DMS79 treated with DMSO at 0.1 percent for 48 hours (cell line): ENCODE measurements around the gene AMDHD2.
"Not testable (repeated sequence)": the region's sequence is repeated elsewhere in the genome, so short reads cannot be mapped to it uniquely, and the experiment has no call there.

Experiments used
- DNase-seq: peaks from one replicate; lab custom pipeline; 2025; lab: John Stamatoyannopoulos, UW

Gene AMDHD2

DNA sequence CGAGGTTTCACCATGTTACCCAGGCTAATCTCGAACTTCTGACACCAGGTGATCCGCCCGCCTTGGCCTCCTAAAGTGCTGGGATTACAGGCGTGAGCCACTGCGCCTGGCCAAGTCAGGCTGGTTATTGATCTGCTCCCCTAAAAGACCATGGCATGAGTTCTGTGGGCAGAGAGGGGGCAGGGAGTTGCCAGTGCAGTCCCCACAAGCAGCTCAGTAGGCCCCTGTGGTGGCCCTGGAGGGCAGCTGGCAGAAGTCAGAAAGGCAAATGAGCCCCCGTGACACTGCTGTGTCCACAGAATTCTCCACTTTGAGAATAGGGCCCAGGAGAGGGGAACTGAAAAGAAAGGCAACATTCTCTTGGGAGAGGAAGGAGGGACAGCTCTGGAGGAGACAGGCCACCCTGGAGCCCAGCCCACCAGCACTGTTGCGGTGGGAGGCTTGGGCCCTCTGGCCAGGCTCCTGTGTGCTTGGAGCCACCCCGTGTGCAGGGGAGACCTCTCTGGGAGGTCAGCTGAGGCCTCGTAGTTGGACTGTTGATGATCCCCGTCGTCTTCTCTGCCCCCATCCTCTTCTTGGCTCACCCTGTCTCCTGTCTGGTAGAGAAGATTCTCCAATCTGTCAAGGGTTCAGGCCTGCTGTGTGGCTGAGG is 2.1 kb upstream of the AMDHD2 start:
- DNase-seq: no peak

DNA sequence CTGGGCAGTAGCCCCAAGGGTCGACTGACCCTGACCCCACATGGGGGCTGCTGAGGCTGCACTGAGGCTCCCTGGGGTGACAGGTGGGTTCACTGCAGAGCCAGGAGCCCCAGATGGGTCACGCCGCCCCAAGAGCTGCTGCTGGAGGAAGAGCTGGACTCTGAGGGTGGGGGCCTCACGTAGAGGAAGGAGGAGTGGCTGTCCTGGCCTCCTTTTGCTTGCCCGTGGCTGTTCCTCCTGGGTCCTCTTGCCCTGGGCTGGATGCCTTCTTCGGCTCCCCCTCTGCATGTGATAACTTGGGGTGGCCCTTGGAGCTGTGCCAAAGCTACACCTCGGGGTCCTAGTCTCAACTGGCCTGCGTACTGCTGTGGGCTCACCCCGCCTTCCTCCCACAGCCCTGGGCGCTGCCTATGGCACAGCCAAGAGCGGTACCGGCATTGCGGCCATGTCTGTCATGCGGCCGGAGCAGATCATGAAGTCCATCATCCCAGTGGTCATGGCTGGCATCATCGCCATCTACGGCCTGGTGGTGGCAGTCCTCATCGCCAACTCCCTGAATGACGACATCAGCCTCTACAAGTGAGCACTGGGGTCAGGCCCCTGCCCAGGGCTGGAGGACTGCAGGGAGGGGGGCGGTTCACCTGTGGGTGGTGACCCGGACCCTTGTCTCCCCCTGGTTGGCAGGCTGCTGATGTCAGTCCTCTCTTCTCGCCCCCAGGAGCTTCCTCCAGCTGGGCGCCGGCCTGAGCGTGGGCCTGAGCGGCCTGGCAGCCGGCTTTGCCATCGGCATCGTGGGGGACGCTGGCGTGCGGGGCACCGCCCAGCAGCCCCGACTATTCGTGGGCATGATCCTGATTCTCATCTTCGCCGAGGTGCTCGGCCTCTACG is 1.1 kb upstream of the AMDHD2 start:
- no peak for DNase-seq

DNA sequence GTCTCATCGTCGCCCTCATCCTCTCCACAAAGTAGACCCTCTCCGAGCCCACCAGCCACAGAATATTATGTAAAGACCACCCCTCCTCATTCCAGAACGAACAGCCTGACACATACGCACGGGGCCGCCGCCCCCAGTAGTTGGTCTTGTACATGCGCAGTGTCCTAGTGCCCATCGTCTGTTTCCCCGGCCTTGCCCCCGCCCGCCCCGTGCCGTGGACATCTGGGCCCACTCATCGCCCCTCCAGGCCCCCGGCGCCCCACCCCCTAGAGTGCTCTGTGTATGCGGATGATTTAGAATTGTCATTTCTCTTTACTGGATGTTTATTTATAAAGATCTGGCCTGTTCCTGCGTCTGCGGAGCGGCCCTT is 475 bp upstream of the AMDHD2 start:
- no peak for DNase-seq

DNA sequence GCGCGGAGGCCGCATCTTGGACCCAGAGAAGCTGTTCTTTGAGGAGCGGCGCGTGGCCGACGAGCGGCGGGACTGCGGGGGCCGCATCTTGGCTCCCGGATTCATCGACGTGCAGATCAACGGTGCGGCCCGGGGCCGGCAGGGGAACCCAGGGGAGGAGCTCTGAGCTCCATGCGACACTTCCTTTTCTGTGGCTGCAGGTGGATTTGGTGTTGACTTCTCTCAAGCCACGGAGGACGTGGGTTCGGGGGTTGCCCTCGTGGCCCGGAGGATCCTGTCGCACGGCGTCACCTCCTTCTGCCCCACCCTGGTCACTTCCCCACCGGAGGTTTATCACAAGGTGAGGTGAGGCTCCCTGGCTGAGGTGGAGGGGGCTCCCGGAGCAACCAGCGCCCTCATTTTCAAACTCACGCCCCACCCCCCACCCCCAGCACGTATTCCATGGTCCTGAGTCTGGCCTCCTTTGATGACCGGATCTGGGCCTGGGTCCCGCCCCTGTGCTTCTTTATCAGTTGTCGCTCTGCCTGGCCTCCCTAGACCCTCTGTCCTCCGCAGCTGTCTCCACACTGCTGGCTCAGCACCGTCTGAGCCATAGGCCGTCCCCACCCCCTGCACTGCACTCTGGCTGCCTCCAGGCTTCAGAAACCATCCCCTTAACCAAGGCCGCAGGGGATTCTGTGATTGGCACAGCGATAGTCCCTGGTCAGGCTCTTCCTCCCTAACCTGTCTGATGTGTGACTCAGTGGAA is 787 bp downstream of the AMDHD2 start:
- DNase-seq: no peak

DNA sequence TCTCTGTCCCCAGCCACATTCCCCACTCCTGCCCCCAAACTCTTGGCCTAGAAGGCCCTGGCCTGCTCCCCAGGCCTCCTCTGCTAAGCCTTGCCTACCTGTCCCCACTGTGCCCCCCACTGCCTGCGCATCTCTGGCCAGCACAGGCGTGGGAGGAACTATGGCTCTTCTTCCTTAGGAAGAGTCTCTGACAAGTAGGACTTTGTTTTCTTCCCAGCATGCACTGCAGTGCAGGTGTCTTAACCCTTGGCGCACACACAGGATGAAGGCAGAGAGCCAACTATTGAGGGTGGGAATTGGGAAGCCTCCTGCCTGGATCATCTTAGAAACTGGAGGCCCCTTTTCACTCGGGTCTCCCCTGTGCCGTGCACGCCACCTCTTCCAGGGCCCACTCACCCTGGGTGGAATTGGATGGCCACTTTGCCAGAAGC is 3.6 kb downstream of the AMDHD2 start:
- DNase-seq: no peak

DNA sequence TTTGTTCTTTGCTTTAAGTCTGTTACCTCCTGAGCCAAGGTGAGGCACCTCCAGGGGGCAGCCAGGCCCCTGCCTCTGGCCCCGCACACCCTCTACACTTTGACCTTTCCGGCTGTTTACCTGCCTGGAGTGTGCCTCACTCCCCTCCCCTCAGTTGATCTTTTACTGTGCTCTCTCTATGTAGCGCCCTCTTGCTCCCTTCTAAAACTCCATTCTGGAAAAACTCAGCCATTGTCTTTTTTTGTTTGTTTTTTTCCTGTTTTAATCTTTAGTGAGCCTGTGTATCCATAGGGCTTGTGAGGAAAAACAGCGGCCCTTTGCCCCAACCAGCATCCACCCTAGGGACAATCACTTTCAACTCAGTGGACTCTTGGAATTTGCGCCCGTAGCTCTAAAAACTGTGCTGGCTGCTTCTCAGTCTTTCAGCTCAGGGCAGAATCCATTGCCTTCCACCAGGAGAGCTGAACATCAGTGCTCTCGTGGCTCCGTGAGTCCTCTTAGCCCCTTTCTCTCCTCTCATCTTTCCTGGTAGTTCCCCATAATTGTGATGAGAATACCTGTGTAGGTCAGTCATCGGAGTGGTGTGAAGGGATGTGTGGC is 4.3 kb downstream of the AMDHD2 start:
- DNase-seq: no peak

DNA sequence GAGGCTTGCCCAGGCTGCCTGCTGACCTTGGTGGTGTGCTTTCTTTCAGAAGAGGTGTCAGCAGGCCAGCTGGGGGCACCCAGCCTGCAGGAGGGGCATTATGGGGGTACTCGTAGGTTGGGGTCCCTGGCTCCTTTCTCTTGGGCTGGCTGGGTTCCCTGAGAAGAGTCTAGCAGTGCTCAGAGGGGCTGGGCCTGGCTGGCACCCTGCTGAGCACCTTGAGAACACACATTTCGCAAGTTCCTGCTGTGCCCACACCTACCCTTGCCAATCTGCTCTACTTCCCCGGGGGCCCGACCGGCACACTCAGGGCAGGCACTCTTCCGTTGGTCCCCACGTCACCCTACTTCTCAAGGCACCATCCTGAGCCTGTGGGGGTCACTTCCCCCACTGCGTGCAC is 6.0 kb downstream of the AMDHD2 start:
- no peak for DNase-seq

DNA sequence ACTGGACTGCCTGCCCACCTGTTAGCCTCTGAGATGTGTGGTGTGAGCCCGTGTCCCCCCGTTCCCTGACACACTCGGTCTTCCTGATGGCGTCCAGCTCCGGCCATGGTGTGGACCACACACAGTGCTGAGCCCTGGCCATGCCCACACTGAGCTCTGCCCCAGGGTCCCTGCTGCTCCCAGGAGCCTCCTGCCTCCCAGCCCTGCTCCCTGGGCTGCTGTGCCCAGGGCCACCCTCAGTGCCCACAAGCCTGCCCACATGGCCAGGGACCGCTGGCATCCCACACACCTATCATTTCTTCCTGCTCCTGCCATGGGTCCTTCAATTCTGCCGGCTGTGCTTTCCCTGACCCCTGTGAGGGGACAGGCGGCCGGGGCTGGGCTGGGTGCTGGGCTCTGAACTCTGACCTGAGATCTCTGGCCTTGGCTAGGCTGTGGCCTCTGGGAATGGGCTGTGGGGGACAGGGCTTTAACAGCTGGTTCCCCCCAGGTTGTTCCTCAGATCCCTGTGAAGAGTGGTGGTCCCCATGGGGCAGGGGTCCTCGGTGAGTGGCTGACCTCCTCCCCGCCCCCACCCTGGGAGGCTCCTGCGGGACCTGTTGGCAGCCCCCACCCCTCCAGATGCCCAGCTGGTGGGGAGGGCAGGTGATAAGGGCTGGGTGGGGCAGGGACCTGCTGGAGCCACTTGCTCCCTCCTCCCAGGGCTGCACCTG is 7.1 kb downstream of the AMDHD2 start:
- DNase-seq: no peak

DNA sequence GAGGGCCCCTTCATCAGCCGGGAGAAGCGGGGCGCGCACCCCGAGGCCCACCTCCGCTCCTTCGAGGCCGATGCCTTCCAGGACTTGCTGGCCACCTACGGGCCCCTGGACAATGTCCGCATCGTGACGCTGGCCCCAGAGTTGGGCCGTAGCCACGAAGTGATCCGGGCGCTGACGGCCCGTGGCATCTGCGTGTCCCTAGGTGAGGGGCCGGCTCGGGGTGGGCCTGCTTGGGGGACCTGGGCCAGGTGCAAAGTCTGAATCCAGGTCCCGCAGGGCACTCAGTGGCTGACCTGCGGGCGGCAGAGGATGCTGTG is 7.6 kb downstream of the AMDHD2 start:
- no peak for DNase-seq

DNA sequence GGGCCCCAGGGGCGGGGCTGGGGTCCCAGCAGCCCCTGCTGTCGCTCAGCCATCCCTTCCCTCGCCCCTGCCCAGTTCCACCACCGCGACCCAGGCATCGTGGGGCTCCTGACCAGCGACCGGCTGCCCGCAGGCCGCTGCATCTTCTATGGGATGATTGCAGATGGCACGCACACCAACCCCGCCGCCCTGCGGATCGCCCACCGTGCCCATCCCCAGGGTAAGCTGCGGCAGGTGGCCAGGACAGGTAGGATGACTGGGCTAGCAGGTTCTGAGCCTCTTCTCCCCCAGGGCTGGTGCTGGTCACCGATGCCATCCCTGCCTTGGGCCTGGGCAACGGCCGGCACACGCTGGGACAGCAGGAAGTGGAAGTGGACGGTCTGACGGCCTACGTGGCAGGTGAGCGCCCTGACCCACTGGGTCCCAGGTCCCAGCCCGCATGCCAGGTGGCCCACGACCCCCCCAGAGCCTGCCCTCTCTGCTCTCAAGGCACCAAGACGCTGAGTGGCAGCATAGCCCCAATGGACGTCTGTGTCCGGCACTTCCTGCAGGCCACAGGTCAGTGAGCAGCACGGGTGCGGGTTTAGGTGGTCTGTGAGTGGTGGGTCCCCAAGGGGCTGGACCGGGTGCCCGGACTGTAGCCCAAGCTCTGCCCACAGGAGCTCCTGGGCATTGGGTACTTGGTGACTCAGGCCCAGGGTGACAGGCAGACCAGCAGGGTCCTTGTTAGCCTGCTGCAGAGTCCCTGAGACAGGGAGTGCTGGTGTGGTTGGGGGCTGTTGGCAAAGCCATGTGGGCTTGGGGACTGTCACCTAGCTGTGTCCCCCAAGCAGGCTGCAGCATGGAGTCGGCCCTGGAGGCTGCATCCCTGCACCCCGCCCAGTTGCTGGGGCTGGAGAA is 8.2 kb downstream of the AMDHD2 start:
- DNase-seq: no peak

DNA sequence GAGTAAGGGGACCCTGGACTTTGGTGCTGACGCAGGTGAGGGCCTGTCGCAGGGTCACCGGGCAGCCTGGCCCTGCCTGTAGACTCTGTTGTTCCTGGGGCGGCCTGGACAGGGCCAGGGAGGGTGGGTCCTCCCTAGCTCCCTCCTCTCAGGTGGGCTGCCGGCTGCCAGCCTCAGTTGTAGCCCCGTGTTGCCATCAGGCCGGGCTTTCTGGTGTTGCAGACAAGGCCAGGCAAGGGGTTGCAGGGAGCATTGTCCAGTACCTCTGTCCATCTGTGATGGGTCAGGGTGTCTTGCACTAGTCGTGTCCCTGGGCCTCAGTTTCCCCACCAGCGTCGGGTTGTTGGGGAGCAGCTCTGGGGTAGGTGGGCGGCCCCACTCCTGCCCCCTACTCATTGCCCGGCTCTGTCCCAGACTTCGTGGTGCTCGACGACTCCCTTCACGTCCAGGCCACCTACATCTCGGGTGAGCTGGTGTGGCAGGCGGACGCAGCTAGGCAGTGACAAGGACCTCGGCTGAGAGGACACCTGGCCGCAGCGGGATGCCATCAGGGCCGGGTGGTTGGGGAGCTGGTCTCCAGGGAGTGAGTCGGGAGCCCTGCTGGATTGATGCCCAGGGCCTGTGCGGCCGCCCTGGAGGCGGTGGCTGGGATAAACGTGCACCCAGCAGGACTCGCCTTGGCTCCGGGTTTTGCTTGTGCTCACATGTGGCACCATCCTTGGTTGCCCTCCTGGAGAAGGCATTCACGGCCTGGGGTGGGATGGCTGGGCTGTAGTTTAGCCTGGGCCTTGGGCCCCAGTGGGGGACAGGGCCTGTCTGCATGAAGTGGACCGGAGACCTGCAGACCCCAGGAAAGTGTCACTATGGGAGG is 9.1 kb downstream of the AMDHD2 start:
- no peak for DNase-seq

DNA sequence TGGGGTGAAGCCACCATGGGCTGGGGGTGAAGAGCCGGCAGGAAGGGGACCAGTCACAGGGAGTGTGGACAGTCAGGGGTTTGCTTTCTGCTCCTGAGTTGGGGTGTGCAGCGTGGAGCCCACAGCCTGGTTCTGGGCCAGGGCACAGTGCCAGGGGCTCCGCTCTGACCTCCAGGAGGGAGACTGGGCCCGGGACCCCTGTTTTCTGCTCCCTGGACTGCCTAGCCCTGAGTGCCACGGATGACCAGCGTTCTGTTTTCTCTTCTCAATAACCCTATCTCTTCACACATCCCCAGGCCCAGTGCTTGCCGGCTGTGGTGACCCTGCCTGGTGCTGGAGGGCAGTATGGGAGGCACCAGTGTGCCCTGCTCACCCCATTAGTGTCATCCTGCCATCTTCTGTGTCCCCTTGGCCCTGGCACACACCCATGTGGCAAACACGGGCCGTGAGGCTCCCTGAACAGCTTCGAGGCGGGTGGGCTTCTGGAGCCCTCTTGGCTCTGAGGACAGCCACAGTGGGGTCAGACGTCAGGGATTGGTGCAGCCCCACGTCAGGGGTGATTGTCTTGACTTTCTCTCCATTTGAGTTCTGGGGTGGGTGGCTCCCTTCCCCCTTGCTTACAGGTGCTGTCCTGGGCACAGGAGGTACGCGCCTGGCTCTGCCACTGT is 9.9 kb downstream of the AMDHD2 start:
- no peak for DNase-seq

DNA sequence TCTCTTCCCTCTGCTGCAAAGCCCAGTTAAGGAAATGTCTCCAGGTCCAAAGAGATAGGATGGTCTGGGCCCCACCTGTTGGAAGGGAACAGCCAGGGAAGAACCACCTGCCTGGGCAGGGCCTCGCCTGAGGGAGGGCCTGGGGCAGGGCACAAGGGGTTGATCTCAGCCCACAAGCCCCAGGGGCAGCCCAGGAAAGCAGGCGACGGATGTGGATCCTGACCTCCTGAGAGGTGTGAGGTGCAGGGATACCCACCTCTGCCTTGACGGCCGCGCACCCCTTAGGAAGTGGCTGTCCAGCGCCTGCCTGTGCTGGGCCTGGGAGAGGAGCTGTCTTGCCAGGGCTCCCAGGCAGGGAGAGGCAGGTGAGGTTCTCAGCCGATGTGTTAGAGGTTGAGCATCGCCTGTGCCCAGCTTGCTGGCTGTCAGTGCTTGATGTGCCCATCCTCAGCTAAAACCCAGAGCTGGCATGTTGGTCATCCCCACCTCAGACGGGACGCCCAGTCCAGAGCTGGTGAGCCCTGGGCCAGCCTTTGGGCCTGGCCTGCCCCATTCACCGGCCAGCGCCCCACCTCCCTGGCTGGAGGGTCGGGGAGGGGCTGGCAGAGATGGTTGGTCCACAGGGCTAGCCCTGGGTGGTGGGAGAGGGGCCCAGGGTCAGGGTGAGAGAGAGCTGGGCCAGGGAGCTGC is 10.6 kb downstream of the AMDHD2 start:
- no peak for DNase-seq

DNA sequence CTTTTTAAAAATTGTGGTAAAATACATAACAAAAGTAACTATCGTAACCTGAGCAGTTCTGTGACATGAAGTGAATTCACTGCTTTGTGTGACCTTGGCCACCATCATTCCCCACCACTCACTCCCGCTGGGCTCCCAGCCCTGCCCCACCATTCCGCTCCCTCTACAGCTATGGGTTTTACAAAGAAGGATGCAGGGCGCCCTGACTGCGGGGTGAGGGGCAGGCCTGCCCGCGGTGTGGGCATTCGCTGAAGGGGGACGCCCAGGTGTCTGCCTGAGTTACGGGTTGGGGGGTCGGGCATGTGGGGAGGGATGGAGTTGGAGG is 11.2 kb downstream of the AMDHD2 start, which contains the start of gene CEMP1:
CEMP1 (minus strand) TSS at position 38 of the 325 bp plus-strand sequence. CDS start 335 bp downstream, outside the sequence.
- DNase-seq: no peak

DNA sequence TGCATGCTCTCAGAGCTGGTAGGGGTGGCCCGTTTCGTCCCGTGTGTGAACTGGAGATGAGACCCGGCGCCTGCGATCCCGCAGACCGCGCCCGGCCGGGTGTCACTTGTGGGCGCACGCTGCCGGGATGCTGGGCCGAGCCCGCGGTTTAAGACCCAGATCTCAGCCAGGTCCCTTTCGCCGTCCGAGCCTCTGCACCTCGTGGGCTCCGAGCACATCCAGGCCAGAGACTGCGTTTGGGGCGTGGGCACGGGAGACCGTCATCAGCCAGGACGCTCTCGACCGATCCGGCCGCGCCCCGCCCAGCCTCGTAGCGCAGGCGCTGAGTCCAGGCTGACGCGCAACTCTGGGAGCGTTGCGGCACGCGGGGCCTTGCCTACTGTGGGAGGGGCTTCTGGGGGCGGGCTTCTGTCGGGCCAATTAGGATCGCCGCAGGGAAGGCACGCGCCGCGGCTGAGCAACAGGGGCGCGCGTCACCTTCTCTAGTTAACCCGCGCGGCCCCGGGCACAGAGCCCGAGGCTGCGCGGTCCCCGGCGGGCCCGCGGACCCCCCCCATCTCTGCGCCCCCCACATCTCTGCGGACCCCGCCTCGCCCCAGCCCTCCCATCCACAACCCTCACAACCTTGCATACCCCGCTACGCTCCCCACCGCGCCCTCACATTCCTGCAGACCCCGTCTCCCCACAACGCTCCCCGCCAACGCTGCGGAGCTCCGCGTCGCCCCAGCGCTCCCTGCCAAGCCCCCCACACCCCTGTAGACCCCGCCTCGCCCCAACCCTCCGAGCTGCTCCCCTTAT is 11.7 kb downstream of the AMDHD2 start:
- peak; percentile 85 for DNase-seq

DNA sequence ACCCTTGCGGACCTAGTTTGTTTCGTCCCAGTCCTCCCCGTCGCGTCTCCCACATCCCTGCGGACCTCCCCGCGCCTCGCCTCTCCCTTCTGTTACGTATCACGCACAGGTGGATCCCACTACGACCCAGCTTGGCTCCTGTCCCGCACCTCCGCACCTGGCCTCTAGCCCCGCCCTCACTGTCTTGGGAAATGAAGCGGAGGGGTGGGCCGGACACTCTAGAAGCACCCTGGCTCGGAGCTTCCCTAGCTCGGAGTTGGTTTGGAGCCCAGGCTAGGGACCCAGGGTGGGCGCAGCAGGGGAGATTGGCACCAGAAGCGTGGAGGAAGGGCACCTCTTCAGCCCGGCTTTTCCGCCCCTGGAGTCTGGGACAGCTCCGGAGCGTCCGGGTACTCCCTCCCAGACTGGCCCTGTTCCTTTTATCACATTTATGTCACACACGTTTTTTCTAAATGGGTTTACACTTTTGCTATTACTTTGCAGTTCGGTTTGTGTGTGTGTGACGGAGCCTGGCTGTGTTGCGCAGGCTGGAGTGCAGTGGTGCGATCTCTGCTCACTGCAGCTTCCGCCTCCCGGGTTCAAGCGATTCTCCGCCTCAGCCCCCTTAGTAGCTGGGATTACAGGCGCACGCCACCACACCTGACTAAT is 12.4 kb downstream of the AMDHD2 start:
- peak; percentile 56 for DNase-seq

DNA sequence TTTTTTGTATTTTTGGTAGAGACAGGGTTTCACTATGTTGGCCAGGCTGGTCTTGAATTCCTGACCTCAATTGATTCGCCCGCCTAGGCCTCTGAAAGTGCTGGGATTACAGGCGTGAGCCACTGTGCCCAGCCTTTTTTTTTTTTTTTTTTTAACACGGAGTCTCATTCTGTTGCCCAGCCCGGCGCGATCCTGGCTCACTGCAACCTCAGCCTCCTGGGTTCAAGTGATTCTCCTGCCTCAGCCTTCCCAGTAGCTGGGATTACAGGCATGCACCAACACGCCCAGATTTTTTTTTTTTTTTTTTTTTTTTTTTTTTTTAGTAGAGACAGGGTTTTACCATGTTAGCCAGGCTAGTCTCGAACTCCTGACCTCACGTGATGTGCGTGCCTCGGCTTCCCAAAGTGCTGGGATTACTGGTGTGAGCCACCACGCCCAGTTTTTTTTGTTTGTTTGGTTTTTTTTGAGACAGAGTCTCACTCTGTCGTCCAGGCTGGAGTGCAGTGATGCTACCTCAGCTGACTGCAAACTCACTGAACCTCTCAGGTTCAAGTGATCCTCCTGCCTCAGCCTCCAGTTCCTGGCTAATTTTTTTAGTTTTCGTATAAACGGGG is 13.1 kb downstream of the AMDHD2 start:
- DNase-seq: not testable (repeated sequence)
